ENCODE measurements around the gene PCSK7.

Gene PCSK7

DNA sequence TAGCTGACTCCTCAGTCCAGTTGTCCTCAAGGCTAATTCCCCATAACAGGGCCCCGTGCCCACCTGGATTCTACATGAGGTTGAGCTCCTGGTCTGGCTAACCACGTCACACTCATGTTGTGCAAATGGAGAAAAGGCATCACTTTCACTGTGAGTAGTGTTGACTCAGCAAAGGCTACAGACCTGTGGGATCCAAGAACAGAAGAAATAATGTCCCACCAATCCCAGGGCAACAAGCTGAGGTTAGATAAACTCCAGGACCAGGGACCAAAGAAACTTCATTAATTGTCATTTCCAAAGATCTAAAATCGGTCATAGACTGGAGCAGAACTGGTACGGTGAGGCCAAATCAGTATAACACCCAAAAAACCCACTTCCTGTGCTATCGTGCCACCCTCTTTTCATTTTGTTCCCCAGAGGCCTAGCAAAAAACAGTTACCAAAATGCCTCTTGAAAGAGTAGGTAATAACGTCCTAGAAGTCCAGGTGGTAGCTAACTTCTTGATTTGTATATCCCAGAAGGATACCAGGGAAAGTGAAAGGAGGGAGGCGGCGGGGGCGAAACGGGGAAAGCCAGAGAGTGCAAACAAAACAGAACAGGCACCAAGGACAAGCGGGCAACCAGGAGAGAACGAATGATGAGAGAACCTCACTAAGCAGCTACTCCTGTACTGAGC lies 1.4 kb downstream of the PCSK7 start:
- DNase-seq, result no peak

DNA sequence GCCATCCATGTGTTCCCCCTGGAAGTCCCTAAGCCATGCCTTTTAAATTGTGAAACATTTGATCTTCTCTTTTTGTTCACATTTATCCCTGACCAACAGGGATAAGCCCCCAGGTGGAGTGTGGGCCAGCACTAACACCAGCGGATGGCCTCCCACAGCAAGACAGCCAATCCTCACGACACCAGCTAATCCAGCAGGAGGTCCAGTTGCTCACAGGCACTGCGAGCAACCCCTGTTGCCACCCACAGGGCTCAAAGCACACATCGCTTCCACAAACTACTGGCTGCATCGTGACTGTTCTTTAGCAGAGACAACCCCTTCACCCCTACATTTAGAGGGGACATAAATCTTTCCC lies 2.0 kb downstream of the PCSK7 start:
- DNase-seq, result no peak

DNA sequence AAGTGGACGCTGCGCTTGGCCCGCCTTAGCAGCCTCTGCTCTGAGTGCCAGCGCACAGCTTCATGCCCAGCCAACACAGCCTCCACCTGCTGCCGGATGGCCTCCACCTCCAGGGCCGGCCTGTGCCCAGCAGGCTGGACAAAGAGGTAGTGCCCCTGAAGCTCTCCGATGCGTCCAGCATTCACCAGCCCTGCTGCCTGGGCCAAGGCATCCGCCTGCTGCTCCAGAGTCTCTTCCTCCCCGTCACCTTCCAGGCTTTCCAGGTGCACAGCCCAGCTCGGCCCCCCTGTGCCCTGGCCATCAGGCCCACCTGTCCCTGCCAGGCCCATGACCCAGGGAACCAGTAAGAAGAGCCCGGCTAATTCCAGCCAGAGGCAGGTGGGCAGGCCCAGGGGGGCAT lies 2.5 kb downstream of the PCSK7 start:
- DNase-seq, result no peak

- DNase-seq, result no peak
Observed at GRCh38 chr11:117228091-117228490, 3.8 kb downstream of the PCSK7 start.

GRCh38 chr11:117226388-117227385 lies 5.2 kb downstream of the PCSK7 start:
- DNase-seq, result peak; percentile 18

DNA sequence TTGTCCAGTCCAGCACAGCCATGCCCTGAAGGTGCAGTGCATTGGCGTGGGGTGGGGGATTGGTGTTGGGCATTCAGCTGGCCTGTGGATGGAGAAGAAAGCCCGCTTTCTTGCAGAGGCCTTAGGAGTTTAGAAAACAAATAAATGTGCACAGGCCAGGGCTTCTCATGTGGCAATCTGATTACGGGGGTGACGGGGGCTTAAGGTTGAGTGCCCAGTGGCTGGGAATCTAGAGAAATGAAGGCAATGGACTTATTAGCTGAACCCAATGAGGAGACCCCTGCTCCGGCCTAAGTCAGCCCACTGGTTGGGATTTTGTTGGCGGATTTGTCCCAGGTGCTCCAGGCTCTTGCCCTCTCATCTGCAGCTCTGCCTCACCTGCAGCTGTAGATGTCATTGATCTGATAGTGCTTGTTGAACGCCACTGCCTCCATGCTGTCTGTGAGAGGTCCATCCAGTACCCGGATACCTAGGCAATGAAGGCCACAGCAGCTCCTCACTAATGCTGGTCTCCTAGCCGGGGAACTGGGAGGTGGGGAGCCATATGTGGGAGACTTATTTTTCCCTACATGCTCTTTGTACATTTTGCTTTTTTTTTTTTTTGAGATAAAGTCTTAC lies 6.2 kb downstream of the PCSK7 start:
- no peak for DNase-seq

DNA sequence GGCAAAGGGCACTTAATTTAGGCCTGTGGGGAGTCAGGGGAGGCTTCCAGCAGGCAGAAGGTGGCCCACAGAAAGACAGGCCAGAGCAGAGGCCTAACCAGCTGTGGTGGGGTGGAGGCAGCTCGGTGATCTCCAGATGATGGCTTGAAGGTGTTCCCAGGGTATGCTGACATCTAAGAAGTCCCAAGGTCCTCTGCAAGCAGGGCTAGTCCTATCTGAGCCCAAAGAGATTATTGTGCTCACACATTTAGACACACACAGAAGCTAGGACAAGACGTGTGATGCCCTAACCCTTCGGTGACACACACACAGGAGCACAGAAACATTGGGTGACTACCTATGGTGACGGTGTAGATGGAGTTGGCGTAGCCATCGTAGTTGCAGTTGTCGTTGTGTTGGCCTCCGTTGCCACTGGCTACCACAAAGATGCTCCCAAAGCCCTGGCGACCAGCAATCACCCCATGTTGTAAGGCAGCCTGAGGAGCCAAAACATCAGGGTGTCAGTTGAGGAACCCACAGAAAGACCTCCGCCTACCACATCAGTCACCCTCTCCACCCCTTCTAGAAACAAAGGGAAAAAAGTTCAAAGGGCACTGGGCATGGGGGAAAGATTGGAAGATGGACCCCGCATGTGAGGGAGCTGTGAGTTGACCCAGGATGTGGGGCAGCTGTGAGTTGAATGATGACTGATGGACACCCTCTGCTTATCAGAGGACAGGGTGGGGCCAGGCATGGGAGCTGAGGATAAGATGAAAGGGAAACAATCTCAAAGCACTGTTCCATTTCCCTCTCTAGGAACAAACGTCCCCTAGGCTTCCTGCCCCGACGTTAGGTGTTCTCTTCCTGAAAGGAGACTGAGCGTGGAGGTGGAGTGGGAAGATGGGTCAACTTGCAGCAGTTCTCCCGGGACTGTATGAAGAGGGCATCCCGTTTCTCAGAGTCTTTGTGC lies 7.9 kb downstream of the PCSK7 start:
- DNase-seq, result no peak

- no peak for DNase-seq
Observed at GRCh38 chr11:117222991-117223740, 8.7 kb downstream of the PCSK7 start.

GRCh38 chr11:117221775-117222517 lies 9.9 kb downstream of the PCSK7 start:
- no peak for DNase-seq

GRCh38 chr11:117220999-117221774 lies 10.7 kb downstream of the PCSK7 start:
- DNase-seq, result no peak

DNA sequence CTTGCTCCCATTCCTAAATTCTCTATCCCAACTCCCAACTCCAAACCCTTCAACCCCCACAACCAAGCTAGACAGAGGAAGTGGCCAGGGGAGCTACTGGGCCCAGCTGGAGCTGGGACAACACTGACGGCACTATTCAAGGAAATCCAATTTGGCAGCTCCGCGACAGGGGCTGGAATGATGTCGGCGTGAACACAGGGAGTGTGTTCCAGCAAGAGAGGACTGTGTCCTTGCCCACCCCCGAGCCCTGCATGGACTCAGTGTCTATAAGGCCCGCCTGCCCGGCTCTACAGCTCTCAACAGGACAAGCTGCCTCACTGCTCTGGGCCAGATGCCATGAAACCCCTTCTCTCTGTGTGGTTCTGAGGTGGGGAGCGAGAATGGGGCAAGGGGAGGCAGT lies 11.3 kb downstream of the PCSK7 start:
- DNase-seq, result no peak

- DNase-seq, result no peak
Observed at GRCh38 chr11:117219995-117220394, 11.9 kb downstream of the PCSK7 start.

GRCh38 chr11:117219455-117219854 lies 12.4 kb downstream of the PCSK7 start:
- DNase-seq, result no peak

DNA sequence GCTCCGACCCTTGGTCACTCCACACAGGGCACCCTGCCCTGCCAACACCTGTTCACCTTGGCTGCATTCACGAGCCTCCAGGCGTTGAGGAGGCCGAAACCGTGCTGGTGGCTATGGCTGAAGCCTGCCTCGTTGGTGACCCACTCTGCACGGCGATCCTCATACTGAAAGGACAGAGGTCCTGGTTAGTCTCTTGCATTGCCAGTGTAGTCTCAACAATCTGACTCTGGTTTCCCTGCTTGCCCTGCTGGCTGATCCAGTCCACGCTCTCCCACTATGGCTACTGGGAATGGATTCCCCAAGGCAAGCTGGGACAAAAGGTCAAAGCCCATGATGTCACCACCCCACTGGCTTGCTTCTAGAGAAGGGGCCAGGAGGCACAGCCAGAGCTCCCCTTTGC lies 12.9 kb downstream of the PCSK7 start:
- DNase-seq, result no peak

- no peak for DNase-seq
Observed at GRCh38 chr11:117218133-117218915, 13.5 kb downstream of the PCSK7 start.

DNA sequence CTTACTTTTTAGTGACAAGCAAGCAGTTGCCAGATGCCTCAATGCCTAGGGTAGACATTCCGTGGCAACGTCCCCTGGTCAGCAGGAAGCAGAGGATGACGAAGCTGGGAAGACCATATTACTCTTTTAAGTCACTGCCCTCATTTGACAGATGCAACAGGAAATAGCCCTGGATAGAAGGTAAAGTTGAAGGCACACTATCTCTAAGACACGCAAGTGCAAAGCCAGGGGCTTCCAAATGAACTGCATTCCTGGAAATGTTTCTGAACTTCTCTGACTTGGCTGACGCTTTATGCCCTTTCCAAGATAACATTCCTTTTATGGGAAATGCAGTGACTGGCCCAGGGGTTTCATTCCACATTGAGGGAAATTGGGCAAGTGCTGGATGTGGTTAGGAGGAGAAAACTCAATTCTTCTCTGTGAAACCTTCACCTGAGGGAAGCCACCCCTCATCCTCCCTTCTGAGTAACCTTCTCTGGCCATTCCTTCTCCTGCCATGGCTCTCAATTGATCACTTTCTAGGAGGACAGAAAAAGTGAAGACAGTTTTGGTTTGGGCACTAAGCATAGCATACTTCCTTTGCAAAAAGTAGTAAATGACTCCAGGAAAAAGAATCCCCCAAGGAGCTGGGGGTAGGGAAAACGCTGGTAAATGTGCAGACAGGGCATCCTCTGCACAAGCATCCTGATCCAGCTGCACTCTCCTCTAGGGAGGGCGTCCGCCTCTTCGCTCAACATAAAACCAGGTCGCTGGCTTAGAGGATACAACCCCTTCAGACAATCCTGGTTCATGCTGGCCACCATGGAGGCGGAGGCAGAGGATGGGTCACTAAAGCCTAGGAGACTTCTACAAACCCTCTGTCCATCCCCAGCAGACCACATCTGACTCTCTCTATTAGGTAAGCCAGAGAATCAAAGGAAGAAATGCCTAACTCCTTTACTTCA lies 14.5 kb downstream of the PCSK7 start:
- no peak for DNase-seq

DNA sequence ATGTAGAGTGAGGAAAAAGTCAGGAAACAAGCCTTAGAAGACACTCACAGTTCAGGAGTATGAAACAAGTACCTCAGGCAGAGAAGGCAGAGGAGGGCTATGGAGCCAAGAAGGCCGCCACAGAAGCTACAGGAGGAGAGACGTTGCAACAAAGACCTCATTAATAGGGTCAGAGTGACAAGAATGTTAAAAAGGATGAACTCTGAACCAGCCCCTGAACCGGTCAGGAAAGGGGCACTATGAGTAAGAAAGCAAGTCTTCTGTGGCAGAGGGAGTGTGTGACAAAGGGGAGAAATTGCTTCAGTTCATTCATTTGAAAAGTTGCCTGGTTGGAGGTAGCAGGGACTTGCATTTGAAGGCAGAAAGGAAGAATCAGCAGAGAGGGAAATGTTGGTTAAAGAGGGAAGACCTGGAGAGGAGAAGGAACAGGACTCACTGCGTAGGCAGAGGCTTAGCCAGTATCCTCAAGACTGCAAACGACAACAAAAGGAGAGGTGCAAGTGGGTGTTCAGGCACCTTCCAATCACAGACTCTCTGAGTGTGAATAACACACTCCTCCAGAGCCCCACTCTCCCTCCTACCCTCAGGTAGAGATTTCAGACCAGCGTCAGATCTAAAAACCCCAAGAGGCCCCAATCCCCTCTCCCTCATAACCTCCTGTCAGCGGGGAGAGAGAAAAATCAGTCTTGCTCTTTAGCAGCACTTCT lies 17.3 kb downstream of the PCSK7 start:
- DNase-seq, result no peak
